ENCODE data around the gene TM9SF2.

TM9SF2 gene

DNA sequence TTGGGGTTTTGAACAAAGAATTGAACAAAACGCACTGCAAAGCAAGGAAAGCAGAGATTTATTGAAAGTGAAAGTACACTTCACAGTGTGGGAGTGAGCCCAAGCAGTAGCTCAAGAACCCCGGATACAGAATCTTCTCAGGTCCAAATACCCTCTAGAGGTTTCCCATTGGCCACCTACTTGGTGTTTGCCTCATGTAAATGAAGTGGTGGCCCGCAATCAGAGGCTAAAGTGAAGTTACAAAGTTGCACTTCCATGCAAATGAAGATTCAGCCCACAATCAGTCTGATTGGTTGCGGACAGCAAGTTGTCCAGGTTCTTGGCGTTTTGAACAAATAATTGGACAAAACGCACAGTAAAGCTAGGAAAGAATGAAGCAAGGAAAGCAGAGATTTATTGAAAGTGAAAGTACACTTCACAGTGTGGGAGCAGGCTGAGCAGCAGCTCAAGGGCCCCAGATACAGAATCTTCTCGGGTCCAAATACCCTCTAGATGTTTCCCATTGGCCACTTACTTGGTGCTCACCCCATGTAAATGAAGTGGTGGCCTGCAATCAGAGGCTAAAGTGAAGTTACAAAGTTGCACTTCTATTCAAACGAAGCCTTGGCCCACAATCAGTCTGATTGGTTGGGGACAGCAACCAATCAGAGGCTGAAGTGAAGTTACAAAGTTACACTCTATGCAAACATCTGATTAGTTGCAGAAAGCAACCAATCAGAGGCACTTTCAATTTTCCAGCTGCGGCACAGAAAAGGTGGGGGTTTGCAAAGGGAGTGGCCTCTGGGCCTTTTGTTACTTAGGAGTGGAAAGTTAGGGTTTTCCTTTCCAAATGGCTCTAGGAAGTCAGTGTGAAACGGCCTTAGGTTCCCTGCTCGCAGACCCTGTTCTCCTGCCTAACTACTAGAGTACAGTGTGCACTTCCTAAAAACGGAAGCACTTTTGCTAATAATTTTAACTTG, 4.8 kb upstream of the TM9SF2 start:
- Histone ChIP-seq H3K9me3 (no peaks in the 10 kb centered on the region), H3K27me3 (no peaks in the 10 kb centered on the region), H3K27ac (peak overlapping the region; percentile 25 to 94), H3K36me3 (no peaks in the 10 kb centered on the region), H3K4me3 (peak overlapping the region; percentile 37 to 45), H3K4me1 (peaks cover 0 to 39% (median 19%) of the 10 kb centered on the region in 4 donors)
- intact Hi-C loops (cut with DNase I; ENCODE audit: low total_unique reads), result loop anchor here (10.0 kb wide), 2 partner anchors 108 to 412 kb away; partner anchors contain the start of gene CLYBL
- TF ChIP-seq, protein P1, sequence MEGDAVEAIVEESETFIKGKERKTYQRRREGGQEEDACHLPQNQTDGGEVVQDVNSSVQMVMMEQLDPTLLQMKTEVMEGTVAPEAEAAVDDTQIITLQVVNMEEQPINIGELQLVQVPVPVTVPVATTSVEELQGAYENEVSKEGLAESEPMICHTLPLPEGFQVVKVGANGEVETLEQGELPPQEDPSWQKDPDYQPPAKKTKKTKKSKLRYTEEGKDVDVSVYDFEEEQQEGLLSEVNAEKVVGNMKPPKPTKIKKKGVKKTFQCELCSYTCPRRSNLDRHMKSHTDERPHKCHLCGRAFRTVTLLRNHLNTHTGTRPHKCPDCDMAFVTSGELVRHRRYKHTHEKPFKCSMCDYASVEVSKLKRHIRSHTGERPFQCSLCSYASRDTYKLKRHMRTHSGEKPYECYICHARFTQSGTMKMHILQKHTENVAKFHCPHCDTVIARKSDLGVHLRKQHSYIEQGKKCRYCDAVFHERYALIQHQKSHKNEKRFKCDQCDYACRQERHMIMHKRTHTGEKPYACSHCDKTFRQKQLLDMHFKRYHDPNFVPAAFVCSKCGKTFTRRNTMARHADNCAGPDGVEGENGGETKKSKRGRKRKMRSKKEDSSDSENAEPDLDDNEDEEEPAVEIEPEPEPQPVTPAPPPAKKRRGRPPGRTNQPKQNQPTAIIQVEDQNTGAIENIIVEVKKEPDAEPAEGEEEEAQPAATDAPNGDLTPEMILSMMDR (IDR thresholded peaks at IDR 0.05), result no peak
- DNase-seq, result peak; percentile 76 to 84

DNA sequence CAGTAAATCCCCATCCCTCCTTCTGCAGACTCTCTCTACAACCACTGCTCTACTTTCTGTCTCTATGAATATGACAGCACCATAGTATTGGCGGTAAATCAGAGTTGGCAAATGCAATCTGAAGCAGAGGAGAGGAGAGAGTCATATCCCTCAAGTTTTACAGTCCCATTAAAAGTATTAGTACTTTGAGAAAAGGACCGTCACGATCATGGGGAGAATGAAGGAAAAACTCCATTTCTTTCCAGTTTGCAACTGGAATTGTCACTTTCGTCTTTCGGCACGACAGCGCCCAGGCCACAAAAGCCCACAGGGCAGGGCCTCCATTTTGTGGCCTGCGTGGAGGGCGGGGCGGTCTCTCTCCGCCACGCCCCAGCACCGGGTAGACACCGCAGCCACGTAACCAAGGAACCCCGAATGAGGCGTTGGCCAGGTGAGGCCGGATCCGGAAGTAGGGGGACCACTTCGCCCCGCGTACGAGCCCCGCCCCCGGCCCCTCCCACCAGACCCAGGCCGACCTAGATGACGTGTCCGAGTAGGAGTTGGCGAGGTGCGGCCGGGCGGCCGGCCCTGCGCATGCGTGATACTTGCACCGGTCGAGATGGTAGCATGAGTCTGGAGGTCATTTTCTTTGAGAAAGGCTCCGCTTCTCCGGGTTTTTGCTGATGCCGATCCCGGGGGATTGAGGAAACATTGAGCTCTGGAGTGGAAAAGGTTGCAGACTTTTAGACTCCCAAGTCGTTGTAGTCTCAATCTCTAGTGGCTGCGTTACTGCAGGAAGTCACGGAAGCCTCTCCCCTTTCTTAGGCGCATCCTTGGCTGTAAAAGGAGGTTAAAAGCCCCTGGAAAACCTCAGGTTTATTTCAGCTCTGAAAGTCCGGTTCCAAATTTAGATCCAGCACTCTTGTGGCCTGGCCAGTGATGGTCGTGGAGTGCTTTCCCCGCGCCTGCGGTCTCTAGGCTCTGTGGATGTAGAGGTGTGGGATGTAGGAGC, 2.8 kb upstream of the TM9SF2 start:
- H3K4me1 ChIP-seq, result peaks cover 0 to 55% (median 33%) of the 10 kb centered on the region in 4 donors
- TF ChIP-seq, protein P1 (IDR thresholded peaks at IDR 0.05), result no peak

DNA sequence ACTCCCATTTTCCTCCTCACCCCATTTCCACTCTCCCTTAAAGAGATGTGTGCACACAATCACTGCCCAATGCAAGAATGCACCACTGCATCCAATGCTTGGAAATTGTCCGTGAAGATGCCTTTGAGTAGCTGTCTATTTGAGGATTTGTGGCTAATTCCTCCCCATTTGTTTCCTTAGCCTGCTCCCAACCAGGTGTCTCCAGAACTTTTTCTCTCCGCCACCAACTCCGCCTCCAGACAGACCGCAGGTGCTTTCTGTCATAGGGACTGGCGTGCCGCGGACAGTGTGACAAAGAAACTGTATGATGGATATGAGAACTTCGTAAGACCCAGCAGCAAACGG, 461 bp upstream of the TM9SF2 start:
- intact Hi-C loops (cut with DNase I; ENCODE audit: low total_unique reads), result loop anchor here (10.0 kb wide), 1 partner anchor 196 kb away; the partner anchor contains the start of gene GPR183
- TF ChIP-seq, protein P1 (IDR thresholded peaks at IDR 0.05), result no peak
- Histone ChIP-seq H3K4me1 (peaks cover 0 to 68% (median 43%) of the 10 kb centered on the region in 4 donors), H3K9me3 (no peaks in the 10 kb centered on the region), H3K27me3 (no peaks in the 10 kb centered on the region), H3K4me3 (peak overlapping the region; percentile 61 to 82), H3K27ac (peak overlapping the region; percentile 62 to 83), H3K36me3 (no peaks in the 10 kb centered on the region)
- no peak for DNase-seq

More for the DNA sequence above, 2.8 kb upstream of the TM9SF2 start:
- H3K4me3 ChIP-seq, result peak overlapping the region; percentile 60 to 66
- H3K36me3 ChIP-seq, result no peaks in the 10 kb centered on the region
- DNase-seq, result peak; percentile 95 to 99
- H3K27me3 ChIP-seq, result no peaks in the 10 kb centered on the region
- H3K9me3 ChIP-seq, result no peaks in the 10 kb centered on the region
- peak overlapping the region; percentile 87 to 94 for H3K27ac ChIP-seq
- intact Hi-C loops (cut with DNase I; ENCODE audit: low total_unique reads), result loop anchor here (10.0 kb wide), 2 partner anchors 106 to 414 kb away; partner anchors contain the start of gene CLYBL

DNA sequence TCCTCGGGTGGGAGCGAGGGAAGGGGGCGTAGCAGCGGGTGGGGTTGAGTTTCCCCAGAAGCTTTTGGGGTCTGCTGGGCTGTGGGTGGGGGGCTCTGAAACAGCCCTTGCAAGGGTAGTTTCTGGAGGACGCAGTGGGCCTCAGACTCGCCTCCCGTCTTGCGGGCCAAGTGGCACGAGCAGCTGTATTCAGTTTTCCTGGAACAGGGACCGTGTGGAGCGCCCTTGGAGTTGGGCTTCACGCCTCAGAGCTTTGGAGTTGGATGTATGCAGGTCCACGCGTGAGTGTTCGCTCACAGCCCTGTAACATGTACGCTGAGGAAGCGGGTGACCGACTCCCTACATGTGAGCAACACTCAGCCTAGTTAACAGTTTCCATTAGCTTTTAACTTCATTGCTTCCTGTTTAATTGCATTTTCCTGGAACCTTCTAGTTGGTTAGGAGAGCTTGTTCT, 603 bp downstream of the TM9SF2 start:
- peak overlapping the region; percentile 62 to 83 for H3K27ac ChIP-seq
- peak overlapping the region; percentile 61 to 82 for H3K4me3 ChIP-seq
- no peak for DNase-seq
- no peaks in the 10 kb centered on the region for H3K36me3 ChIP-seq
- H3K27me3 ChIP-seq, result no peaks in the 10 kb centered on the region
- no peaks in the 10 kb centered on the region for H3K9me3 ChIP-seq
- H3K4me1 ChIP-seq, result peaks cover 0 to 72% (median 44%) of the 10 kb centered on the region in 4 donors
- intact Hi-C loops (cut with DNase I; ENCODE audit: low total_unique reads), result loop anchor here (10.0 kb wide), 1 partner anchor 197 kb away; the partner anchor contains the start of gene GPR183
- TF ChIP-seq, protein P1 (IDR thresholded peaks at IDR 0.05), result no peak

DNA sequence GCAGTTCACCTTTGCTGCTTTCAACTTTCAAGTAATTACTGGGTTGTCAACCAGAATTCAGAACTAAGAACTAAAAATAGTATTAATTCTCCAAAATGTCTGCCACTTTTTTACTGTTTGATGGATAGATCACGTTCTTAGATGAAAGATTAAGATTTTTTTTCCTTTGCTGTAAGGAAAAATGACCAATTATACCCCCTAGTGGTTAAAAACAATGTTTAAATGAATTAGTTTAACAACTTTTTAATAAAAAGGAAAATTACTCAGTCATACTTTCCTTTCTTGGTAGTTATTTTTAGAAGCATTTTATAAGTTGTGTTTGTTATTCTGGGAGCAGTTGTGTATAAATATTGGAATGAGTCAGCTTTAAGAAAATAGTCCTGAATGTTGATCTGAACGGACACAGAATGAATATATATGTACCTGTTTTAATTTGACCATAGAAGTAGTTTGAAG, 4.6 kb downstream of the TM9SF2 start:
- Histone ChIP-seq H3K27ac (no peak overlapping the region), H3K4me3 (no peak overlapping the region), H3K4me1 (peaks cover 0 to 55% (median 29%) of the 10 kb centered on the region in 4 donors), H3K9me3 (peaks cover 0 to 7% (median 4%) of the 10 kb centered on the region in 3 donors), H3K36me3 (peaks cover 0 to 13% (median 11%) of the 10 kb centered on the region in 3 donors), H3K27me3 (no peaks in the 10 kb centered on the region)
- intact Hi-C loops (cut with DNase I; ENCODE audit: low total_unique reads), result loop anchor here (5.0 to 10.0 kb wide), 2 partner anchors 64 to 201 kb away; partner anchors contain the start of gene GPR183
- DNase-seq, result no peak
- TF ChIP-seq, protein P1 (IDR thresholded peaks at IDR 0.05), result peak; percentile 22 to 32
